Neuronal stem cell (in vitro differentiated cells): ENCODE measurements around the gene TMEM127.

ENCODE experiments used
- DNase-seq: peaks from one replicate; pipeline ENCODE4 v3.0.0-alpha.2; 2013; ENCODE audit warnings: low spot score
- H2AFZ ChIP-seq: one replicate; pipeline ENCODE4 v1.6.1; 2013; ENCODE audit warnings: mild to moderate bottlenecking, low read length, inconsistent platforms
- H2AK5ac ChIP-seq: 2 replicates; pipeline ENCODE4 v1.6.1; 2013; ENCODE audit warnings: low read depth, mild to moderate bottlenecking, inconsistent platforms, low read length, moderate library complexity, mixed read lengths
- H2BK120ac ChIP-seq: 2 replicates; pipeline ENCODE4 v1.6.1; 2013; ENCODE audit warnings: low read depth, mild to moderate bottlenecking, inconsistent platforms, low read length, moderate library complexity, mixed read lengths
- H2BK12ac ChIP-seq: one replicate; pipeline ENCODE4 v1.6.1; 2013; ENCODE audit warnings: low read length, inconsistent platforms
- H2BK15ac ChIP-seq: 2 replicates; pipeline ENCODE4 v1.6.1; 2013; ENCODE audit warnings: mild to moderate bottlenecking, low read length, inconsistent platforms, mixed read lengths
- H2BK5ac ChIP-seq: one replicate; pipeline ENCODE4 v1.6.1; 2013; ENCODE audit warnings: inconsistent platforms, mild to moderate bottlenecking, low read length, moderate library complexity
- H3K14ac ChIP-seq: one replicate; pipeline ENCODE4 v1.6.1; 2013; ENCODE audit warnings: low read length, inconsistent platforms
- H3K18ac ChIP-seq: 2 replicates; pipeline ENCODE4 v1.6.1; 2013; ENCODE audit warnings: low read length, inconsistent platforms
- H3K23ac ChIP-seq: 2 replicates; pipeline ENCODE4 v1.6.1; 2013; ENCODE audit warnings: low read depth, mild to moderate bottlenecking, mixed read lengths, low read length, inconsistent platforms; ENCODE audit not compliant: poor library complexity
- H3K27ac ChIP-seq: replicated peaks from 3 replicates; pipeline ENCODE4 v1.5.1; 2013; ENCODE audit warnings: low read length, inconsistent platforms
- H3K27me3 ChIP-seq, 3 experiments: 2 replicates each; pipeline ENCODE4 v1.6.1; 2013; ENCODE audit warnings: low read length in 3 of 3, mild to moderate bottlenecking in 2 of 3, inconsistent platforms in 1 of 3, low read depth in 1 of 3, mixed read lengths in 1 of 3, moderate library complexity in 1 of 3; ENCODE audit not compliant: control insufficient read depth in 3 of 3, insufficient read depth in 3 of 3
- H3K36me3 ChIP-seq, 2 donors: replicated peaks in 1 of 2; 2 replicates each; pipeline ENCODE4 v1.6.1; 2013; ENCODE audit warnings: low read length in 2 of 2; ENCODE audit not compliant: control insufficient read depth in 2 of 2, insufficient read depth in 2 of 2
- H3K4ac ChIP-seq: 2 replicates; pipeline ENCODE4 v1.6.1; 2013; ENCODE audit warnings: inconsistent platforms, mild to moderate bottlenecking, low read length, moderate library complexity
- H3K4me1 ChIP-seq, 2 donors: 1 replicate in 1 of 2; 2 replicates in 1 of 2; pipeline ENCODE4 v1.6.1; 2013; ENCODE audit warnings: low read length in 2 of 2, low read depth in 1 of 2; ENCODE audit not compliant: control insufficient read depth in 2 of 2, insufficient read depth in 1 of 2
- H3K4me2 ChIP-seq: one replicate; pipeline ENCODE4 v1.6.1; 2013; ENCODE audit warnings: mild to moderate bottlenecking, low read length, inconsistent platforms; ENCODE audit not compliant: insufficient read depth, poor library complexity, severe bottlenecking
- H3K4me3 ChIP-seq, 2 donors: 2 replicates each; pipeline ENCODE4 v1.5.1; 2013; ENCODE audit warnings: low read length in 2 of 2, mild to moderate bottlenecking in 2 of 2, inconsistent platforms in 1 of 2, moderate library complexity in 1 of 2
- H3K79me1 ChIP-seq: one replicate; pipeline ENCODE4 v1.6.1; 2013; ENCODE audit warnings: low read depth, mild to moderate bottlenecking, inconsistent platforms, low read length, moderate library complexity
- H3K9ac ChIP-seq: one replicate; pipeline ENCODE4 v1.6.1; 2013; ENCODE audit warnings: mild to moderate bottlenecking, low read depth, low read length, inconsistent platforms; ENCODE audit not compliant: poor library complexity
- H3K9me3 ChIP-seq, 2 donors: replicated peaks in 1 of 2; 2 replicates each; pipeline versions ENCODE3 to v1.6.1; 2013; ENCODE audit warnings: low read length in 2 of 2, mild to moderate bottlenecking in 2 of 2, inconsistent platforms in 1 of 2, low read depth in 1 of 2, mixed read lengths in 1 of 2, moderate library complexity in 1 of 2; ENCODE audit not compliant: control insufficient read depth in 2 of 2, insufficient read depth in 1 of 2
- H4K8ac ChIP-seq: one replicate; pipeline ENCODE4 v1.6.1; 2013; ENCODE audit warnings: low read depth, mild to moderate bottlenecking, inconsistent platforms, low read length, moderate library complexity
- H4K91ac ChIP-seq: one replicate; pipeline ENCODE4 v1.6.1; 2013; ENCODE audit warnings: low read length, low read depth, mild to moderate bottlenecking, inconsistent platforms; ENCODE audit not compliant: poor library complexity
- WGBS, 2 donors: extraction: QIAGEN DNeasy Blood & Tissue Kit; methylation state at CpG; one replicate each; pipeline ENCODE4 v1.1.7; 2013; ENCODE audit warnings: missing lambda C conversion rate in 2 of 2, mixed read lengths in 1 of 2; ENCODE audit not compliant: insufficient read length in 2 of 2, insufficient replicate concordance in 1 of 2; ENCODE audit errors: extremely low coverage in 2 of 2; 5-methylcytosine and 5-hydroxymethylcytosine counted together

The TMEM127 gene

DNA sequence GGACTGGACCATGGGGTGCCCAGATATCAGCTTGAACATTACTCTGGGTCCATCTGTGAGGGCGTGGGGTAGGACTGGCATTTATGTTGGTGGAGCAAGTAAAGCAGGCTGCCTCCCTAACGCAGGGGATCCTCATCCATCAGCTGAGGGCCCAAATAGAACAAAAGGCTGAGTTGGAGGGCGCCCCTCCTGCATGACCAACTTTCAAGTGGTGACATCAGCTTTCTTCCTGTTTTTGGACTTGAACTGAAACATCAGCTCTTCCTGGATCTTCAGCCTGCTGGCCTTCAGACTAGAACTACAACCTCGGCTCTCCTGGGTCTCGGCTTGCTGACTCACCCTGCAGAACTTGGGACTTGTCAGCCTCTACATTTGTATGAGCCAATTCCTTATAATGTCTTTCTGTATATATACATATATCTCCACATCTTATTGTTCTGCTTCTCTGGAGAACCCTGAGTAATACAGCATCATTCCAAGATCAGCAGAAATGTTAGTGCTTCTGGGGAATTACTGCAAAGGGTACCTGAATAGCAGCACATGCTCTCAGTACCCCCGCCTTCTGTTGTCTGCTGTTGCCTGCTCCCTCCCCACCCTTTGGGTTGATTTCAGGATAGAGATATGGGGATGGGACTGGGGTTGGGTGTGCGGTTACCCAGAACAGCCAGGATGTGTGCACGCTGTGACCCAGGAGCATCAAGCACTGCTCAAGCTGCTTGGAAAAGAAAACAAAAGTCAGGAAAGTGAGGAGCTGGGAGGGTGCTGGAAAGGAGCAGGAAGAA, 20.0 kb downstream of the TMEM127 start:
- Histone ChIP-seq H4K91ac (no peak overlapping the region), H2BK120ac (no peak overlapping the region), H4K8ac (no peak overlapping the region), H2BK12ac (no peak overlapping the region), H3K4me2 (no peak overlapping the region), H3K79me1 (no peaks in the 10 kb centered on the region), H3K36me3 (peaks cover 5 to 9% of the 10 kb centered on the region in 2 donors), H3K9ac (no peak overlapping the region), H3K18ac (no peak overlapping the region), H3K27me3 (no peaks in the 10 kb centered on the region), H2AK5ac (no peak overlapping the region), H3K4me3 (no peak overlapping the region), H3K4ac (no peak overlapping the region), H2BK15ac (no peak overlapping the region), H3K4me1 (peaks cover 0 to 3% of the 10 kb centered on the region in 2 donors), H3K23ac (no peak overlapping the region), H3K9me3 (peaks cover 2 to 3% of the 10 kb centered on the region in 2 donors), H3K14ac (no peak overlapping the region), H2AFZ (no peak overlapping the region), H3K27ac (no peak overlapping the region), H2BK5ac (no peak overlapping the region)
- DNase-seq = no peak
- WGBS, 2 donors = no CpG with 5 or more reads among the region's 8 CpGs

DNA sequence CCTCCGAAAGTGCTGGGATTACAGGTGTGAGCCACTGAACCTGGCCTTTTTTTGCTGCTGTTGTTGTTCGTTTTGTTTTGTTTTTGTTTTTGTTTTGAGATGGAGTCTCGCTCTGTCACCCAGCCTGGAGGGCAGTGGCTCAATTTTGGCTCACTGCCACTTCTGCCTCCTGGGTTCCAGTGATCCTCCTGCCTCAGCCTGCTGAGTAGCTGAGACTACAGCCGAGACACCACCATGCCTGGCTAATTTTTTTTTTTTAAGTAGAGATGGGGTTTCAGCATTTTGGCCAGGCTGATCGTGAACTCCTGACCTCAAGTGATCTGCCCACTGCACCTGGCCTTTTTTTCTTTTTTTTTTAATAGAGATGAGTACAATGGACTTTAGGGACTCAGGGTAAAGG, 22.0 kb downstream of the TMEM127 start:
- H3K4me1 ChIP-seq = peaks cover 0 to 3% of the 10 kb centered on the region in 2 donors

DNA sequence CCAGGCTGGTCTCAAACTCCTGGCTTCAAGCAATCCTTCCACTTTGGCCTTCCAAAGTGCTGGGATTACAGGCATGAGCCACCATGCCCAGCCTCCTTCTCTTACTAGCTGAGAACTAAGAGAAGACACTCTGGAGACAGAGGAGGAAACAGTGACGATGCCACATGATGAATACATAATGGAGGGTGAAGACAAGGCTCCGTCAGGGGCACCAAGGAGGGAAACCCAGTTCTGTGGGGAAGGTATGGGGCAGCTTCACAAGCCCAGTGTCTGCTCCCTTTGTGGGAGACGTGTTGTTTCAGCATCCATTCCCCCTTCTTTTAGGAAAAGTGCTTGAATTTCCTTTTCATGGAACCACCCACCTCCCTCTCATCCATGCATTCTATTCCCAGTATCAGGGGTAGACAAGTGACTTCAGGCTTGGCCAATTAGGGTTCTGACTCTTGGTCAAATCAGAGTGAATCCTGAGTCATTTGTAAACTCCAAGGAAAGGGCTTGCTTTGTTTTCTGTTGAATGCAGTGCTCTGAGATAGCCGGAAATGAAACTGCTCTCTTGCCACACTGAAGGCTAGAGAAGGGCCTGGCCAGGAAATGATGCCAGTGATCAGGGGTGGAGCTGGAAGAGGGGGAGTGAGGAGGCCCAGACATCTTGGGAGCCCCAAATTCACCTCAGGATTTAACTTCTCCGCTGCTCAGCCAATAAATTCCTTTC, 23.7 kb downstream of the TMEM127 start:
- H3K27ac ChIP-seq = no peak overlapping the region
- H2BK120ac ChIP-seq = no peak overlapping the region
- H3K18ac ChIP-seq = no peak overlapping the region
- H2BK15ac ChIP-seq = no peak overlapping the region
- H3K4me3 ChIP-seq = no peak overlapping the region
- no peak overlapping the region for H3K9ac ChIP-seq
- no peak overlapping the region for H2AFZ ChIP-seq
- H3K23ac ChIP-seq = no peak overlapping the region
- no peak overlapping the region for H2BK12ac ChIP-seq
- no peak overlapping the region for H4K8ac ChIP-seq
- H3K14ac ChIP-seq = no peak overlapping the region
- H3K36me3 ChIP-seq = peaks cover 0 to 2% of the 10 kb centered on the region in 2 donors
- DNase-seq = no peak
- no peak overlapping the region for H2BK5ac ChIP-seq
- no peak overlapping the region for H3K4me2 ChIP-seq
- no peaks in the 10 kb centered on the region for H3K79me1 ChIP-seq
- H4K91ac ChIP-seq = no peak overlapping the region
- H3K4ac ChIP-seq = no peak overlapping the region
- peaks cover 2 to 3% of the 10 kb centered on the region in 2 donors for H3K9me3 ChIP-seq
- H3K27me3 ChIP-seq = no peaks in the 10 kb centered on the region
- peaks cover 0 to 3% of the 10 kb centered on the region in 2 donors for H3K4me1 ChIP-seq
- WGBS, 2 donors = no CpG with 5 or more reads among the region's 5 CpGs
- no peak overlapping the region for H2AK5ac ChIP-seq

More for the DNA sequence above, 22.0 kb downstream of the TMEM127 start:
- Histone ChIP-seq H4K8ac (no peak overlapping the region), H3K27ac (no peak overlapping the region), H3K4me2 (no peak overlapping the region), H3K36me3 (peaks cover 0 to 2% of the 10 kb centered on the region in 2 donors), H3K4me3 (no peak overlapping the region), H3K27me3 (no peaks in the 10 kb centered on the region), H3K79me1 (no peaks in the 10 kb centered on the region), H3K14ac (no peak overlapping the region), H2BK5ac (no peak overlapping the region), H2BK15ac (no peak overlapping the region), H2BK12ac (no peak overlapping the region), H3K9me3 (peaks cover 2 to 3% of the 10 kb centered on the region in 2 donors), H2AK5ac (no peak overlapping the region), H2BK120ac (no peak overlapping the region), H3K4ac (no peak overlapping the region), H2AFZ (no peak overlapping the region), H3K9ac (no peak overlapping the region), H3K23ac (no peak overlapping the region), H4K91ac (no peak overlapping the region), H3K18ac (no peak overlapping the region)
- no CpG with 5 or more reads among the region's 5 CpGs for WGBS, 2 donors
- DNase-seq = no peak

- Histone ChIP-seq H3K18ac (no peak overlapping the region), H2BK120ac (no peak overlapping the region), H3K23ac (no peak overlapping the region), H3K4me1 (no peaks in the 10 kb centered on the region), H4K8ac (no peak overlapping the region), H3K4me3 (no peak overlapping the region), H3K9me3 (peaks cover 0 to 3% of the 10 kb centered on the region in 2 donors), H3K27me3 (no peaks in the 10 kb centered on the region), H3K36me3 (peaks cover 0 to 2% of the 10 kb centered on the region in 2 donors), H2BK12ac (no peak overlapping the region), H4K91ac (no peak overlapping the region), H3K4ac (no peak overlapping the region), H3K14ac (no peak overlapping the region), H3K4me2 (no peak overlapping the region), H3K79me1 (no peaks in the 10 kb centered on the region), H2BK15ac (no peak overlapping the region), H2AK5ac (no peak overlapping the region), H3K9ac (no peak overlapping the region), H2AFZ (no peak overlapping the region), H3K27ac (no peak overlapping the region), H2BK5ac (no peak overlapping the region)
- DNase-seq = no peak
- WGBS, 2 donors = no CpG with 5 or more reads among the region's 2 CpGs
These were observed 24.6 kb downstream of the TMEM127 start for GRCh38 chr2:96241227-96241626.
